ENCODE measurements around the gene PYCR2.

The PYCR2 gene

GRCh38 chr1:225881081-225881958 lies 42.7 kb downstream of the PYCR2 start:
- no peak for TF ChIP-seq REST (IDR thresholded peaks at IDR 0.05; ENCODE audit: insufficient read depth in 1 of 2, low read depth in 2 of 2, low read length in 2 of 2)

GRCh38 chr1:225880636-225881035 lies 43.4 kb downstream of the PYCR2 start:
- TF ChIP-seq FOXP2 (optimal IDR thresholded peaks at IDR 0.05; ENCODE audit: borderline replicate concordance, extremely low read depth, extremely low read length, insufficient read depth): no peak
- no peak for TF ChIP-seq REST (IDR thresholded peaks at IDR 0.05; ENCODE audit: insufficient read depth in 1 of 2, low read depth in 2 of 2, low read length in 2 of 2)
- no peak for TF ChIP-seq SIN3A (IDR thresholded peaks at IDR 0.05; ENCODE audit: borderline replicate concordance, insufficient read depth, low read length)

- TF ChIP-seq POLR2AphosphoS5 (IDR thresholded peaks at IDR 0.05; ENCODE audit: low read depth, low read length) (no peak), REST (IDR thresholded peaks at IDR 0.05; ENCODE audit: insufficient read depth in 1 of 2, low read depth in 2 of 2, low read length in 2 of 2) (no peak), FOXP2 (optimal IDR thresholded peaks at IDR 0.05; ENCODE audit: borderline replicate concordance, extremely low read depth, extremely low read length, insufficient read depth) (no peak), SIN3A (IDR thresholded peaks at IDR 0.05; ENCODE audit: borderline replicate concordance, insufficient read depth, low read length) (no peak), TAF1 (IDR thresholded peaks at IDR 0.05; ENCODE audit: borderline replicate concordance, insufficient read depth, low read length) (no peak)
Observed at GRCh38 chr1:225880222-225880588, 43.8 kb downstream of the PYCR2 start.

GRCh38 chr1:225879521-225880221 lies 44.4 kb downstream of the PYCR2 start:
- no peak for TF ChIP-seq TAF1 (IDR thresholded peaks at IDR 0.05; ENCODE audit: borderline replicate concordance, insufficient read depth, low read length)
- TF ChIP-seq SIN3A (IDR thresholded peaks at IDR 0.05; ENCODE audit: borderline replicate concordance, insufficient read depth, low read length): no peak
- TF ChIP-seq REST (IDR thresholded peaks at IDR 0.05; ENCODE audit: insufficient read depth in 1 of 2, low read depth in 2 of 2, low read length in 2 of 2): no peak

GRCh38 chr1:225878282-225878681 lies 45.8 kb downstream of the PYCR2 start:
- no peak for TF ChIP-seq FOXP2 (optimal IDR thresholded peaks at IDR 0.05; ENCODE audit: borderline replicate concordance, extremely low read depth, extremely low read length, insufficient read depth)
- no peak for TF ChIP-seq POLR2AphosphoS5 (IDR thresholded peaks at IDR 0.05; ENCODE audit: low read depth, low read length)
- TF ChIP-seq TAF1 (IDR thresholded peaks at IDR 0.05; ENCODE audit: borderline replicate concordance, insufficient read depth, low read length): no peak
- TF ChIP-seq SIN3A (IDR thresholded peaks at IDR 0.05; ENCODE audit: borderline replicate concordance, insufficient read depth, low read length): no peak
- no peak for TF ChIP-seq REST (IDR thresholded peaks at IDR 0.05; ENCODE audit: insufficient read depth in 1 of 2, low read depth in 2 of 2, low read length in 2 of 2)

Measured in PFSK-1 (cell line).